ENCODE data around the gene MFSD12. TPM values are rescaled to one million over a fixed set of nuclear protein-coding genes. Genes with fewer than 3 reads are reported as not detected.
"Not testable (repeated sequence)": the region's sequence is repeated elsewhere in the genome, so short reads cannot be mapped to it uniquely, and the experiment has no call there.

MFSD12 gene
- total RNA-seq, 2 experiments from 2014 or later = 61.0 to 63.5 TPM

- no peak overlapping the region for H3K27ac Mint-ChIP-seq
- ChIA-PET POLR2A (no interaction called here), CTCF (no interaction called here)
- DNase-seq (no peak), ATAC-seq (no peak)
- no peaks in the 10 kb centered on the region for H3K9me3 Mint-ChIP-seq (ENCODE audit: insufficient read depth)
- H3K4me3 Mint-ChIP-seq = no peak overlapping the region
- H3K27me3 Mint-ChIP-seq (ENCODE audit: low read depth) = no peaks in the 10 kb centered on the region
- no peaks in the 10 kb centered on the region for H3K4me1 Mint-ChIP-seq (ENCODE audit: low read depth)
- H3K36me3 Mint-ChIP-seq (ENCODE audit: low read depth) = peaks cover 28% of the 10 kb centered on the region
These were observed 25.1 kb downstream of the MFSD12 start for GRCh38 chr19:3532154-3532786.

- ChIA-PET CTCF (no interaction called here), POLR2A (no interaction called here)
- Mint-ChIP-seq H3K4me1 (ENCODE audit: low read depth) (no peaks in the 10 kb centered on the region), H3K36me3 (ENCODE audit: low read depth) (peaks cover 32% of the 10 kb centered on the region), H3K4me3 (no peak overlapping the region), H3K9me3 (ENCODE audit: insufficient read depth) (no peaks in the 10 kb centered on the region), H3K27me3 (ENCODE audit: low read depth) (no peaks in the 10 kb centered on the region), H3K27ac (no peak overlapping the region)
- ATAC-seq (no peak), DNase-seq (no peak)
These were observed 25.7 kb downstream of the MFSD12 start for GRCh38 chr19:3531716-3532115.

- Mint-ChIP-seq H3K4me3 (no peak overlapping the region), H3K9me3 (ENCODE audit: insufficient read depth) (no peaks in the 10 kb centered on the region), H3K4me1 (ENCODE audit: low read depth) (no peaks in the 10 kb centered on the region), H3K27ac (no peak overlapping the region), H3K27me3 (ENCODE audit: low read depth) (no peaks in the 10 kb centered on the region), H3K36me3 (ENCODE audit: low read depth) (peaks cover 26% of the 10 kb centered on the region)
- ATAC-seq (no peak), DNase-seq (no peak)
- ChIA-PET CTCF (no interaction called here), POLR2A (no interaction called here)
These were observed 27.0 kb downstream of the MFSD12 start for GRCh38 chr19:3530389-3530788.

GRCh38 chr19:3529299-3529698 lies 28.1 kb downstream of the MFSD12 start:
- POLR2A ChIA-PET; H3K27ac Mint-ChIP-seq; ATAC-seq; H3K4me3 Mint-ChIP-seq; H3K4me1 Mint-ChIP-seq (ENCODE audit: low read depth); H3K27me3 Mint-ChIP-seq (ENCODE audit: low read depth); H3K9me3 Mint-ChIP-seq (ENCODE audit: insufficient read depth); CTCF ChIA-PET; DNase-seq: not testable (repeated sequence)
- peaks cover 19% of the 10 kb centered on the region for H3K36me3 Mint-ChIP-seq (ENCODE audit: low read depth)

GRCh38 chr19:3528539-3529211 lies 28.7 kb downstream of the MFSD12 start:
- DNase-seq = no peak
- Mint-ChIP-seq H3K9me3 (ENCODE audit: insufficient read depth) (no peaks in the 10 kb centered on the region), H3K27ac (no peak overlapping the region), H3K4me1 (ENCODE audit: low read depth) (no peaks in the 10 kb centered on the region), H3K36me3 (ENCODE audit: low read depth) (peaks cover 21% of the 10 kb centered on the region), H3K27me3 (ENCODE audit: low read depth) (no peaks in the 10 kb centered on the region), H3K4me3 (no peak overlapping the region)
- ChIA-PET POLR2A (no interaction called here), CTCF (no interaction called here)
- no peak for ATAC-seq

- H3K27ac Mint-ChIP-seq = no peak overlapping the region
- no peak for DNase-seq
- ChIA-PET CTCF (no interaction called here), POLR2A (no interaction called here)
- H3K4me1 Mint-ChIP-seq (ENCODE audit: low read depth) = no peaks in the 10 kb centered on the region
- ATAC-seq = no peak
- H3K9me3 Mint-ChIP-seq (ENCODE audit: insufficient read depth) = no peaks in the 10 kb centered on the region
- H3K4me3 Mint-ChIP-seq = no peak overlapping the region
- peaks cover 18% of the 10 kb centered on the region for H3K36me3 Mint-ChIP-seq (ENCODE audit: low read depth)
- H3K27me3 Mint-ChIP-seq (ENCODE audit: low read depth) = no peaks in the 10 kb centered on the region
These were observed 29.3 kb downstream of the MFSD12 start for GRCh38 chr19:3528080-3528479.

- Mint-ChIP-seq H3K9me3 (ENCODE audit: insufficient read depth) (no peaks in the 10 kb centered on the region), H3K27me3 (ENCODE audit: low read depth) (no peaks in the 10 kb centered on the region), H3K27ac (no peak overlapping the region), H3K4me3 (no peak overlapping the region), H3K4me1 (ENCODE audit: low read depth) (no peaks in the 10 kb centered on the region), H3K36me3 (ENCODE audit: low read depth) (peaks cover 16% of the 10 kb centered on the region)
- CTCF ChIA-PET = no interaction called here
- ATAC-seq = no peak
- DNase-seq = no peak
- POLR2A ChIA-PET = no interaction called here
These were observed 30.0 kb downstream of the MFSD12 start for GRCh38 chr19:3527238-3527910.

- Mint-ChIP-seq H3K9me3 (ENCODE audit: insufficient read depth) (no peaks in the 10 kb centered on the region), H3K27me3 (ENCODE audit: low read depth) (no peaks in the 10 kb centered on the region), H3K4me3 (no peak overlapping the region), H3K36me3 (ENCODE audit: low read depth) (peaks cover 18% of the 10 kb centered on the region), H3K27ac (no peak overlapping the region), H3K4me1 (ENCODE audit: low read depth) (no peaks in the 10 kb centered on the region)
- DNase-seq (no peak), ATAC-seq (no peak)
- CTCF ChIA-PET = interaction anchor here (0.7 kb wide), 1 partner anchor 200 kb away, joined by 3 read pairs; no protein-coding TSS in a partner anchor
- POLR2A ChIA-PET = no interaction called here
These were observed 30.7 kb downstream of the MFSD12 start for GRCh38 chr19:3526507-3527237.

GRCh38 chr19:3524904-3525451 lies 32.4 kb downstream of the MFSD12 start:
- DNase-seq (no peak), ATAC-seq (no peak)
- no peak overlapping the region for H3K4me3 Mint-ChIP-seq
- peaks cover 3% of the 10 kb centered on the region for H3K4me1 Mint-ChIP-seq (ENCODE audit: low read depth)
- ChIA-PET POLR2A (no interaction called here), CTCF (no interaction called here)
- no peaks in the 10 kb centered on the region for H3K9me3 Mint-ChIP-seq (ENCODE audit: insufficient read depth)
- H3K36me3 Mint-ChIP-seq (ENCODE audit: low read depth) = peaks cover 20% of the 10 kb centered on the region
- H3K27me3 Mint-ChIP-seq (ENCODE audit: low read depth) = no peaks in the 10 kb centered on the region
- H3K27ac Mint-ChIP-seq = no peak overlapping the region

GRCh38 chr19:3524078-3524842 lies 33.1 kb downstream of the MFSD12 start:
- Mint-ChIP-seq H3K27me3 (ENCODE audit: low read depth) (no peaks in the 10 kb centered on the region), H3K36me3 (ENCODE audit: low read depth) (peaks cover 20% of the 10 kb centered on the region), H3K4me3 (no peak overlapping the region), H3K27ac (no peak overlapping the region), H3K4me1 (ENCODE audit: low read depth) (peaks cover 3% of the 10 kb centered on the region), H3K9me3 (ENCODE audit: insufficient read depth) (no peaks in the 10 kb centered on the region)
- ChIA-PET CTCF (no interaction called here), POLR2A (no interaction called here)
- no peak for DNase-seq
- ATAC-seq = no peak

GRCh38 chr19:3523361-3524077 lies 33.9 kb downstream of the MFSD12 start:
- ATAC-seq = no peak
- Mint-ChIP-seq H3K9me3 (ENCODE audit: insufficient read depth) (no peaks in the 10 kb centered on the region), H3K4me1 (ENCODE audit: low read depth) (peaks cover 3% of the 10 kb centered on the region), H3K27me3 (ENCODE audit: low read depth) (no peaks in the 10 kb centered on the region), H3K27ac (no peak overlapping the region), H3K4me3 (no peak overlapping the region), H3K36me3 (ENCODE audit: low read depth) (peaks cover 24% of the 10 kb centered on the region)
- ChIA-PET CTCF (no interaction called here), POLR2A (no interaction called here)
- DNase-seq = no peak
